Measurements from ENCODE around the gene WDR76. TPM values are rescaled to one million over a fixed set of nuclear protein-coding genes. Genes with fewer than 3 reads are reported as not detected.

The WDR76 gene
- total and polyA plus RNA-seq, 4 donors = 2.4 to 6.2 (median 4.1) TPM

DNA sequence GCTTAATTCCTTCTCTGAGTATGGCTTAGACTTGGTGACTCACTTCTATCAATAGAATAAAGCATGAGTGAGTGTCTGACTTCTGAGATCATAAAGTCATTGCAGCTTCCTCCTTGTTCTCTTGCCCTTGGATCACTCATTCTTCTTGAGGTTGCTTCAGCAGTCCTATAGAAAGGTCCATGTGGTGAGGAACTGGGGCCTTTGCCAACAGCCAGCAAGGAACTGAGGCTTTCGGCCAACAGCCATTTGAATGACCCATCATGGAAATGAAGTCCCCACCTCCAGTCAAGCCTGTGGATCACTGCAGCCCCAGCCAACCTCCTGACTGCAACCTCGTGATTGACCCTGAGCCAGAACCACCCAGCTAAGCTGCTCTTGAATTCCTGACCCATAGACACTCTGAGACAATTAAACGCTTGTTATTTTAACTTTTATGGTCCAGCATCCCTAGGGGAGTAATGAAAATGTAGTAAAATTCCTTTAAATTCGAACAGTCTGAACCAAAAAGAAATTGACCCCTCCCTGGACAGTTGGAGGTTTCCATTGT is 84.5 kb downstream of the WDR76 start:
- Histone ChIP-seq H3K27me3 (ENCODE audit: control insufficient read depth in 3 of 3, insufficient read depth in 3 of 3, low read length in 2 of 3) (no peaks in the 10 kb centered on the region), H3K4me3 (no peak overlapping the region), H3K36me3 (ENCODE audit: control insufficient read depth in 4 of 4, insufficient read depth in 4 of 4, low read length in 4 of 4) (no peaks in the 10 kb centered on the region), H3K27ac (ENCODE audit: low read depth in 1 of 2, low read length in 1 of 2) (peak overlapping the region in 1 of 2 donors; percentile 71), H3K4me1 (ENCODE audit: control insufficient read depth in 5 of 5, insufficient read depth in 5 of 5, low read length in 5 of 5) (peaks cover 0 to 5% (median 2%) of the 10 kb centered on the region in 5 donors), H3K9ac (ENCODE audit: insufficient read depth in 1 of 2, low read length in 2 of 2) (no peak overlapping the region), H3K9me3 (ENCODE audit: control insufficient read depth in 4 of 4, insufficient read depth in 3 of 4, low read length in 3 of 4) (no peaks in the 10 kb centered on the region)
- WGBS, 2 donors = 84 to 90% methylated on average over 4 of the region's 4 CpGs
- TF ChIP-seq, protein P1, sequence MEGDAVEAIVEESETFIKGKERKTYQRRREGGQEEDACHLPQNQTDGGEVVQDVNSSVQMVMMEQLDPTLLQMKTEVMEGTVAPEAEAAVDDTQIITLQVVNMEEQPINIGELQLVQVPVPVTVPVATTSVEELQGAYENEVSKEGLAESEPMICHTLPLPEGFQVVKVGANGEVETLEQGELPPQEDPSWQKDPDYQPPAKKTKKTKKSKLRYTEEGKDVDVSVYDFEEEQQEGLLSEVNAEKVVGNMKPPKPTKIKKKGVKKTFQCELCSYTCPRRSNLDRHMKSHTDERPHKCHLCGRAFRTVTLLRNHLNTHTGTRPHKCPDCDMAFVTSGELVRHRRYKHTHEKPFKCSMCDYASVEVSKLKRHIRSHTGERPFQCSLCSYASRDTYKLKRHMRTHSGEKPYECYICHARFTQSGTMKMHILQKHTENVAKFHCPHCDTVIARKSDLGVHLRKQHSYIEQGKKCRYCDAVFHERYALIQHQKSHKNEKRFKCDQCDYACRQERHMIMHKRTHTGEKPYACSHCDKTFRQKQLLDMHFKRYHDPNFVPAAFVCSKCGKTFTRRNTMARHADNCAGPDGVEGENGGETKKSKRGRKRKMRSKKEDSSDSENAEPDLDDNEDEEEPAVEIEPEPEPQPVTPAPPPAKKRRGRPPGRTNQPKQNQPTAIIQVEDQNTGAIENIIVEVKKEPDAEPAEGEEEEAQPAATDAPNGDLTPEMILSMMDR (IDR thresholded peaks at IDR 0.05; ENCODE audit: control extremely low read depth, extremely low read depth) = no peak
- DNase-seq = no peak
- ATAC-seq (ENCODE audit: insufficient read depth, low FRiP score) = no peak

DNA sequence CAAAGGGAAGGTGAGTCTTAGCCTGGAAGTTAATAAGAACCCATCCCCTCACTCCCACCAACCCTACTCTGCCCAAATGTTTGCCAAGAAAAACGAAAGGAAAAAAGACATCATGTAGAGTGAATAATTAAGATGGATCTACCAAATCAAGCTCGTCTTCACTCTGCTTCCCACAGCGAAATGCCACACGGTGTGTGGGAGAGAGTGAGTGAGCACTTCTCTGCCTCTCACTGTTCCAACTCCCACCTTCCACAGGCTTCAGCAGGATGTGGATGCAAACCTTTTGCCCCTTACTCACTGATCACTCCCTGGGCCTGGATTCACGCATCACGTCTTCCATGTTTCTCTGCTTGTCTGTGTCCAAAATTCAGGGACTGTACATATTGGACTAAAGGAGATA is 85.4 kb downstream of the WDR76 start:
- no peak overlapping the region for H3K4me3 ChIP-seq
- no peaks in the 10 kb centered on the region for H3K36me3 ChIP-seq (ENCODE audit: control insufficient read depth in 4 of 4, insufficient read depth in 4 of 4, low read length in 4 of 4)
- no peaks in the 10 kb centered on the region for H3K9me3 ChIP-seq (ENCODE audit: control insufficient read depth in 4 of 4, insufficient read depth in 3 of 4, low read length in 3 of 4)
- no peaks in the 10 kb centered on the region for H3K27me3 ChIP-seq (ENCODE audit: control insufficient read depth in 3 of 3, insufficient read depth in 3 of 3, low read length in 2 of 3)
- H3K27ac ChIP-seq (ENCODE audit: low read depth in 1 of 2, low read length in 1 of 2) = no peak overlapping the region
- peaks cover 0 to 5% (median 2%) of the 10 kb centered on the region in 5 donors for H3K4me1 ChIP-seq (ENCODE audit: control insufficient read depth in 5 of 5, insufficient read depth in 5 of 5, low read length in 5 of 5)
- no peak for ATAC-seq (ENCODE audit: insufficient read depth, low FRiP score)
- TF ChIP-seq, protein P1 (IDR thresholded peaks at IDR 0.05; ENCODE audit: control extremely low read depth, extremely low read depth) = no peak
- DNase-seq = no peak
- H3K9ac ChIP-seq (ENCODE audit: insufficient read depth in 1 of 2, low read length in 2 of 2) = no peak overlapping the region
- WGBS, 2 donors = 89 to 94% methylated on average over 6 of the region's 6 CpGs

DNA sequence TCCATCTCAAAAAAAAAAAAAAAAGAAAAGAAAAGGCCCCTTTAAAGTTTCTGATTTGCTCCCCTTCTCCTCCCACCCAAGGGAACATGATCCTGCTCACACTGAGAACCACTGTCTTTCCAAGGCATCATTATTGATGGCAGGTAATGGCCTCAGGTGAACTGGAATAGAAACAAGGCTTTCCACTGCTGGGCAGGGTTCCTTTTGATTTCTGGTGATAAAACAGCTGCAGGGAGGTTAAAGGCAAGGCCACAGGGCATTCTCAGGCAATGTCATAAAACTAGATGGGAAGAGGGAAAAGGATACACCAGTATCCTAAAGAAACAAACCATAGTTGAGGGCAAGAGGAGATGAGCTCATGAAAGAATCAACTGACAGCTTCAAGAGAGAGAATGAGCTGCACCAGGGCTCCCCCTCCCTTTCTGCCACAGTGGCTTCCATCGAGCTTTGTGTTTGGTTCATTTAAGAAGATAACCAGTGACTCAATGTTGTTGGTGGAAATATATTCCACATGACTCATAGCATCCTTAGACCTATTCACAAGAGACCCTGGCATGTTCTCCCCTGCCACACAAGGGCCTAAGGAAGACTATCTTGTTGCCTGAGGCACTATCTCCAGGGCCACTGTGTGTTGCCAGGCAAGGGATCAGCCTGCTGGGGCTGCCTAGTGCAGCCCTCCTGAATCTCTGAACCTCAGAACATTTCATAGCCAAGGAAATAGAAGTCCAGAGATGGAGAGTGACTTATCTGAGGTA is 86.4 kb downstream of the WDR76 start:
- Histone ChIP-seq H3K27ac (ENCODE audit: low read depth in 1 of 2, low read length in 1 of 2) (peak overlapping the region in 1 of 2 donors; percentile 89), H3K4me1 (ENCODE audit: control insufficient read depth in 5 of 5, insufficient read depth in 5 of 5, low read length in 5 of 5) (peaks cover 0 to 5% (median 2%) of the 10 kb centered on the region in 5 donors), H3K9me3 (ENCODE audit: control insufficient read depth in 4 of 4, insufficient read depth in 3 of 4, low read length in 3 of 4) (no peaks in the 10 kb centered on the region), H3K27me3 (ENCODE audit: control insufficient read depth in 3 of 3, insufficient read depth in 3 of 3, low read length in 2 of 3) (no peaks in the 10 kb centered on the region), H3K4me3 (no peak overlapping the region), H3K36me3 (ENCODE audit: control insufficient read depth in 4 of 4, insufficient read depth in 4 of 4, low read length in 4 of 4) (no peaks in the 10 kb centered on the region), H3K9ac (ENCODE audit: insufficient read depth in 1 of 2, low read length in 2 of 2) (no peak overlapping the region)
- TF ChIP-seq, protein P1 (IDR thresholded peaks at IDR 0.05; ENCODE audit: control extremely low read depth, extremely low read depth) = no peak
- DNase-seq = no peak
- peak; percentile 47 for ATAC-seq (ENCODE audit: insufficient read depth, low FRiP score)
- 36 to 63% methylated on average over 1 of the region's 1 CpG for WGBS, 2 donors

All from lung (tissue), 12 donors.